GM18870 (cell line): ENCODE results near the gene RSPRY1.
"Not testable (repeated sequence)": the region's sequence is repeated elsewhere in the genome, so short reads cannot be mapped to it uniquely, and the experiment has no call there.

Source experiments
- ATAC-seq: cut with Tn5 transposase; IDR thresholded peaks from one replicate; pipeline ENCODE4 v1.9.1; 2021; ENCODE audit warnings: moderate library complexity; ENCODE audit not compliant: unreplicated experiment

The RSPRY1 gene

DNA sequence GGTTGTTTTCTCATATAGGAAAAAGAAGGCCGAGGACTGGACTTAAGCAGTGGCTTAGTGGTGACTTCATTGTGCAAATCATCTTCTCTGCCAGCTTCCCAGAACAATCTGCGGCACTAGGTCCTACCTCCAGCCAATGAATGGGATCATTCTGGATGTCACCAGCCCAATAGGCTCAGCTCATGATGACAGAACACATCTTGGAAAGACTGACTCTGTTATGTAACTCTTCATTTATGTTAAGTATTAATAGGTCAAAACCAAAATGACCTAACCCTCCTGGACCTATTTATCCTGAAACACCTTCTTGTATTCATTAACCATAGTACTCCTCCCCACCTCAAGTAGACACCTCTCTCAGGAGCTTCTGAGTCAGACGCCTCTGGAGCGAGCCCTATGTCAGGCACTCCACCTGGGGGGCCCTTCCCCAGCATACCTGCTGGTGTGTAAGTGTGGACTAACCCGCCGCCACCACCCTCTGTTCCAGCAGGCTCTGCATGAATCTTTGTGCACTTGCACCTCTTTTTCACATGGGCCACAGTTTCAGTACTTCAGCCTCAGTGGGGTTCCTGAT, 66.1 kb downstream of the RSPRY1 start:
- ATAC-seq, result no peak

DNA sequence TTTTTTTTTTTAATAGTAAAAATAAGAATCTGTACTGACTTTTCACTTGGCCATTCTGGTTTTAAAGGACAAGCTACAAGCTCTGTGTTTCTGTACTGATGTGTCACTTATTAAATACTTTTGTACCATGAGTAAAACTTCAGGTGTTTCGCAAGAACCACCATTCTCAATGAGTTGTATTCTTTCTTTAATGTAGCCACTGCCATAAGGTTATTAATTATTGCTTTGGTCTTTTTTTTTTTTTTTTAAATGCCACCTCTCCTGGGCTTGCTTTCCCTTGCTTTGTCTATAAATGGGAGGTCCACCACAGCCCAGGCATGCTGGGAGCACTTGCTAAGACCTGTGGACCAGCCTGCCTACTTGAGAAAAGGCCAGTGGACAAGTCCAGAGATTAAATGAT, 67.3 kb downstream of the RSPRY1 start:
- no peak for ATAC-seq

DNA sequence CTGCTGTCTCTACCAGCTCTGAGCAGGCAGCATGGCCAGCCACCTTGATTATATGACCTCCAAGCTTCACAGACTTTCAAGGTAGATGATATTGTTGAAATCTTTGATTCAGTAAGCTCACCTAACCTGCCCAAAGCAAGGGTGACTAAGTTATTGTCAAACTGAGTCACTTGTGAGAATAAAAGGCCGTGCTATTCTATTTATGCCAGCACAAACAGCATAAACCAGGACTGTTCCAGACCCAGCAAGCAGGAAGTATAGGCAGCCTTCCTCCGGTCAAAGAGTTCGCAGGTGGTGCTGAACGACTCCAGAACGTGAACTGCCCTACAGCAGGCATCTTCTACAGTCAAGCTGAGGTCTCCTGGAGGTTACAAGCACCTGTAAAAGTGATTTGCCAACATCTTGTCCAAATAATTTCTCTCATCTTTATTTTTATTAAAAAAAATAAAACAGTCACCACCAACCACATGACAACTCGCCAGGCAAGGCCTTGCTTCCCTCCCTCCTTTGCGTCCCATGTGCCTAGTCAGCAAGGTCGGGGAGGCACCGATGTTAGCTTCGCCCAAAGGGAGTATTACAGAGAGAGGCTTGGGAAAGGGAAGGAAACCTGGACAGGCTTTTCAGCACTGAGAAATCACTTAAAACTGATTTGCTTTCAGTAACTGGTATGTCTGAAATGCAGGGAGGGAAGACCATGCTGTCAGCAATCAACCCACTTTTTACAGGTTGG, 69.7 kb downstream of the RSPRY1 start:
- ATAC-seq, result no peak

- no peak for ATAC-seq
These were observed 70.7 kb downstream of the RSPRY1 start for GRCh38 chr16:57256601-57257395.

DNA sequence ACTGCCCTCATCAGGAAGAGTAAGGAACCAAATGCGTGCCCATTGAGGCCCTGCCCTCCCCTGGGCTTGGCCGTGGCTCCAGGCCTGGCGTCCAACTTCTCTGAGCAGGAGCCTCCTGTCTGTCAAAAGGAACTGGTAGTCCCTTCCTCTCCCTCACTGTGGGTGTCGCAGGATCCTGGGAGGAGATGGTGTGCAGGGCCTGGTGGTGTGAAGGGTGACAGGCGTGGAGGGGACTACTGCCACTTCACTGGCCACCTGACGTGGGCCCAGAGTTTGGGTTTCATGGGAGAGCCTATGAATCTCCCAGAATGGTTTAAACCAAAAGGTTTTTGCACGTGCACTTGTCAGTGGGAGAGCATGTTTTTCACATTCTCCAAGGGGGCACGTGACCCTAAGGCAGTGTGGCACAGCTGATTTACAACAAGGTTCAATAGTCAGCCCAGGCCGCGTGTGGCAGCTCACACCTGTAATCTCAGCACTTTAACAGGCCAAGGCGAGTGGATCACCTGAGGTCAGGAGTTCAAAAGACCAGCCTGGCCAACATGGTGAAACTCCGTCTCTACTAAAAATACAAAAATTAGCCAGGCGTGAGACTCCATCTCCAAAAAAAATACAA, 71.4 kb downstream of the RSPRY1 start:
- no peak for ATAC-seq

- no peak for ATAC-seq
These were observed 72.2 kb downstream of the RSPRY1 start for GRCh38 chr16:57258226-57258909.

DNA sequence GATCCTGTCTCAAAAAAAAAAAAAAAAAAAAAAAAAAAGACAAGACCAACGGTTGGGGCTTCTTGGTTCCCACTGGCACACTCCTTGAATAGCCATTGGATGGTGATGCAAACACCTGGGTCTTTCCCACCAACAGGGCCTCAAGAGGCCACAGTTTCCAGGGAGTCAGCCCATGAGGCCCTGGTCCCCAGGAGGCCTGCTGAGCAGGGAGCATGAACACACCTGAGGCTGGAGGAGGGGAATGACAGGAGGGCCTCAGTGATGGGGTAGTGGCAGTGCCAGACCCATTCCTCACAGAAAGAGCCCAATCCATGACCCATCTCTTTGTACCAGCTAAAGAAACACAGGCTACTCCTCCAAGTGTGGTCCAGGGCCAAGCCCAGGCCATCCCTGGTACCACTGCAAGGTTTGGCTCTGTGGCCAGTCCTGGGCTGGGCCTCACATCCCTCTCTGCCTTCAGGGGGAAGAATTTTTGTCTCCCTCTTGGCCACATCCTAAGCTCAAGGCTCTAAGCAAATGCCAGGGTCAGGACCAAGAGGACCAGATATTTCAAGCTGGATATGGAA, 72.9 kb downstream of the RSPRY1 start:
- ATAC-seq, result no peak

DNA sequence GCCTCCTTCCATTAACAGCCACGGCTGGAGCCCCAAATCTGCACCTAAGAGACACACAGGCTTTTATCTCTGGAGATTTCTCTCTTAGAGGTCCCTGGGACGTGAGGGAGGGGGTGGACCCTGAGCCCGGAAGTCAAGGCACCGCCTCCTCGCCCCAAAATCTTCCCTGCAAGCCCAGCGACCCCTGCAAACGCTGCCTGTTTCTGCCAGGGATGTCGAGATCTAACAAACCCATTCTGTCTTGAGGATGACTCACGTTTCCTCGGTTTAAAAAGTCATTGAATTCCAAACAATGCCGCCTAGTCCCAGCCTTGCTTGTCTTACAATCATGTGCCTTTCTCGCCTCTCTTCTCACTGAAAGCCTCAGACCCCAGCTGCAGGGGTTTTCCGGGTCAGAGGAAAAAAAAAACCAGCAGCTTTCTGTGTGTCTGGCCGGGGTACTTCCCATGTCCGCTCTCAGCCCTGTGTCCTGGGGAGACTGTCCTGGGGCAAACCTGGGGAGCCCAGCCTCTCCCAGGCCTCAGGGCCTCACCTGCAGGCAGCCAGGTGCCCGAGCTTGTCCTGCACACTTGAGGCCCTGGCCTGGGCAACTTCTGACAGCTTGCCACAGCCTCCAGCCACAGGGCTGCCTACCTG, 74.3 kb downstream of the RSPRY1 start:
- ATAC-seq, result no peak

GRCh38 chr16:57261806-57262205, 75.7 kb downstream of the RSPRY1 start:
- ATAC-seq, result no peak

DNA sequence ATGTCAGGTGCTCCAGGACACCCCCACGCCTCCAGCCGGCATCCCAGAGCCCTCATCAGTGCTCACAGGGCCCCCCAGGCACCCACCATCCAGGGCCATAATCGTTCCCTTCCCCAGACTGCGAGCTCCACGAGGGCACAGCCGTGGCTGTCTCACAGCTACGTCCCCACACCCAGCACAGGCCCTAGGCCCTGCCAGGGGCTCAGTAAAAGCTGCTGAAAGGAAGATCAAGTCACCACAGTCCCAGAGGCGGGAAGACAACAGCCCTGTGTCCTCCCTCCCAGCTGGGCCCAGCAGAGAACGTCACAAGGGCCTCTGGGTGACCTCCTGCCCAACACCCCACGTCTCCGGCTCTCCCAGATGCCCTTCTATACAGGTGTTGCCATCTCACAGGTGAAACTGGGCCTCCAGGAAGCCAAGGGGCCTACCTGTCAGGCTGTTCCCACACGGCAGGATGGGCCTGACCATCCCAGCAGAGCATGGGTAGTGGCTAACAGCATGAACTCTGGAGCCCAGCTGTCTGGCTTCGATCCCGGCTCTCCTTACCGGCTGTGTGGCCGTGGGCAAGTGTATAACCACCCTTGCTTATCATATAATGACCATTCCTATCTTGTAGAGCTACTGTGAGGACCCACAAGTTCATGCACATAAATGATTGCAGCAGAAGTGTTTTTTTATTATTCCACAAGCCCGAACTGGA, 76.9 kb downstream of the RSPRY1 start:
- ATAC-seq, result no peak

GRCh38 chr16:57263541-57264351, 77.6 kb downstream of the RSPRY1 start:
- ATAC-seq, result no peak

DNA sequence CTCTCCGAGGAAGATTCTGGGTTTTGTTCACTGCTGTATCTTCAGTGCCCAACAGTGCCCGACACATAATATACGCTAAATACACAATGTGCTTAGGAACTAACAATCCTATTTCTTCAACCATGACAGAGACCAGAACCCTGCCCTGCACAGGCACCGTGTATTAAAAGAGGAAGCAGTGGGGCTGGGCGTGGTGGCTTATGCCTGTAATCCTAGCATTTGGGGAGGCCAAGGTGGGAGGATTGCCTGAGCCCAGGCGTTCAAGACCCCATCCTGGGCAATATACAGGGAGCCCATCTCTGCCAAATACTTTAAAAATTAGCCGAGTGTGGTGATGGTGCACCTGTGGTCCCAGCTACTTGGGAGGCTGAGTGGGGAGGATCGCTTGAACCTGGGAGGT, 78.3 kb downstream of the RSPRY1 start:
- ATAC-seq, result no peak

- no peak for ATAC-seq
These were observed 78.8 kb downstream of the RSPRY1 start for GRCh38 chr16:57264950-57265371.

GRCh38 chr16:57265850-57266530, 79.9 kb downstream of the RSPRY1 start:
- ATAC-seq, result no peak

GRCh38 chr16:57266531-57267260, 80.6 kb downstream of the RSPRY1 start:
- no peak for ATAC-seq

- not testable (repeated sequence) for ATAC-seq
These were observed 81.2 kb downstream of the RSPRY1 start for GRCh38 chr16:57267343-57267742.
